GM19351 (cell line): ENCODE results near the gene OSGEP.
"Not testable (repeated sequence)": the region's sequence is repeated elsewhere in the genome, so short reads cannot be mapped to it uniquely, and the experiment has no call there.

Experiments
- ATAC-seq: cut with Tn5 transposase; IDR thresholded peaks from one replicate; pipeline ENCODE4 v1.9.1; 2021; ENCODE audit warnings: mild to moderate bottlenecking, moderate library complexity; ENCODE audit not compliant: unreplicated experiment

Gene OSGEP

DNA sequence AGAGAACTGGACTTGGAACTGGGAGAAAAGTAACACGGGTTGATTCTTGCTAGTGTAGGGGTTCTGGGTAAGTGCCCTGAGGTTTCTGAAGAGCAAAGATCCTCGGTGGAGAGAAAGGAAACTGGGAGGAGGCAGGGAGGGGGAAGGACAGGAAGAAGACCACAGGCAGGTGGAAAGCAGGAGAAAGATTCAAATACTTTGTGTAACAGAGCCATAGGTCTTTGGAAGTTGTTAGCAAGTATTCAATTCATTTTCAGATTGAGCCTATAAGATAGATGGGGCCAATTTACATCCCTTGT is 15.9 kb upstream of the OSGEP start:
- ATAC-seq = no peak

- ATAC-seq = peak; percentile 36
Measured at GRCh38 chr14:20469890-20470602, 15.4 kb upstream of the OSGEP start.

DNA sequence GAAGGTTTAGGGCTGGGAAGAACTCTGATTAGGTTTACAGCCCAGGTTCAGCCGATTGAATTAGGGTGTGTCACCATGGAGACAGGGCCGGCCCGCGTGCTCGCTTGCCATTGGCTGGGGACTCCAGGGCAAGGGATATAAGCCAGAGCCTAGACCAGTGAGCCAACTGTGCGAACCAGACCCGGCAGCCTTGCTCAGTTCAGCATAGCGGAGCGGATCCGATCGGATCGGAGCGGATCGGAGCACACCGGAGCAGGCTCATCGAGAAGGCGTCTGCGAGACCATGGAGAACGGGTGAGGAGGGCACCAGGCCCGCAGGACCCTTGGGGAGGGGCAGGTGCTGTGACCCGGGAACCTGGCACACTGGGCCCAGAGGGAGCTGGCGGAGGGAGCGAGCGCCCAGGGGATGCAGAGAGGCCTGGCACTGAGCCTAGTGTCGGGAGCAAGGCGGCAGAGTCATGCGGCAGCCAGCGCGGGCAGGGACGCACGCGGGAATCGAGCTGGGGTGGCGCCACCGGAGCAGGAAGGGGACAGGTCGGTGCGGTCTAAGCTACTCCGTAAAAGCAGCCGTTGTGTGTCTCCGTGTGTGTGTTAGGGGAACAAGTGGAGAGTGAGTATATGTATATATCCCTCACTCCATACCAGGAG is 14.8 kb upstream of the OSGEP start, which contains the start of gene PNP:
PNP (plus strand) TSS at position 165 of the 648 bp plus-strand sequence; CDS start at position 284, 119 bp downstream.
- ATAC-seq = peak; percentile 93

GRCh38 chr14:20468764-20469241 is 14.2 kb upstream of the OSGEP start:
- no peak for ATAC-seq

DNA sequence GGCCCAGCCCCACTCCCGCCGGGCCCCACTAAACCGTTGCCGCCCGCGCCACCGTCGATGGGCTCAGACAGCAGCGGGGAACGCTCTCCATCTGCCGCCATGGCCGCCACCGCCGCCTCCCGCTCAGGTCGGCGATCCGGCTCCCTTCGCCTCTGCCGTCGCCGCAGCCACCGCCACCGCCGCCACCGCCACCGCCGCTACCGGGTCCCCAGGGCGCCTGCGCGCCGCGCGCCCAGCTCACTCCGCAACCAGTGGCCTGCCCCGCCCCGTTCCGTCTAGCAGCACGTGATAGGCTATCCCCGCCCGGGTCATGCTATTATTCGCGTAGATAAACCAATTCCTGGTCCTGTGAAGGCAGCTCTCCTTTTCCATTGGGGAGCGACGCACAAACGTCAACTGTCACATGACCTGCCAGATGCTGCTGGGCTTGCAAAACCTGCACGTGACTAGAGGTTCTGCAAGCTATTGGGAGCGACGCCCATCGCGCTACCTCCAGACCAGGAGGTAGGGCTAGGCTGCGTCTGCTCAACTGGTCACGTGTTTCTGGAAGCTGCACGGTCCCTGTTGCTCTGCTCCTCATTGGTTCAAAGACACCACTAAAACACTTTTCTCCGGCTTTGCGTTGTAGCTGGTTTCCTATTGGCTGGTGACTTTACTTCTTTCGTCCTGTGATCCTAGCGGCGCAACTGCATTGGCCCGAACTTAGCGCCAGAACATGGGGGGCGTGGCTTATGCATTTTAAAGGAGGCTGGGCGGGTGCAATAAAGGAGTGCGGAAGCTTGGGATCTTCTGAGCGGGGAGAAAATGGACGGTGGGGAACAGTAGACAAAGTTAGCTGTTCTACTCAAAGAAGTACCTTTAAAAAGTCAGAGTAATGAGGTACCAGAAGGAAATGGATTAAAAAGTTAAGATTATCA is 6.9 kb upstream of the OSGEP start, which contains the start of gene PIP4P1:
PIP4P1 (minus strand) TSS at position 210 of the 917 bp plus-strand sequence; CDS start at position 101, 109 bp downstream.
- peak; percentile 91 for ATAC-seq

- ATAC-seq = peak; percentile 4
Measured at GRCh38 chr14:20460458-20461224, 6.0 kb upstream of the OSGEP start.

- ATAC-seq = no peak
Measured at GRCh38 chr14:20458031-20458789, 3.6 kb upstream of the OSGEP start.

DNA sequence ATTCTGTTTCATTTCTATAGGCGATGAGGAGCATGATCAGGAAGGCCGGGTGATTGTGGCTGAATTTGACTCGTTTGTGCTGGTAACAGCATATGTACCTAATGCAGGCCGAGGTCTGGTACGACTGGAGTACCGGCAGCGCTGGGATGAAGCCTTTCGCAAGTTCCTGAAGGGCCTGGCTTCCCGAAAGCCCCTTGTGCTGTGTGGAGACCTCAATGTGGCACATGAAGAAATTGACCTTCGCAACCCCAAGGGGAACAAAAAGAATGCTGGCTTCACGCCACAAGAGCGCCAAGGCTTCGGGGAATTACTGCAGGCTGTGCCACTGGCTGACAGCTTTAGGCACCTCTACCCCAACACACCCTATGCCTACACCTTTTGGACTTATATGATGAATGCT is 2.4 kb upstream of the OSGEP start:
- no peak for ATAC-seq

DNA sequence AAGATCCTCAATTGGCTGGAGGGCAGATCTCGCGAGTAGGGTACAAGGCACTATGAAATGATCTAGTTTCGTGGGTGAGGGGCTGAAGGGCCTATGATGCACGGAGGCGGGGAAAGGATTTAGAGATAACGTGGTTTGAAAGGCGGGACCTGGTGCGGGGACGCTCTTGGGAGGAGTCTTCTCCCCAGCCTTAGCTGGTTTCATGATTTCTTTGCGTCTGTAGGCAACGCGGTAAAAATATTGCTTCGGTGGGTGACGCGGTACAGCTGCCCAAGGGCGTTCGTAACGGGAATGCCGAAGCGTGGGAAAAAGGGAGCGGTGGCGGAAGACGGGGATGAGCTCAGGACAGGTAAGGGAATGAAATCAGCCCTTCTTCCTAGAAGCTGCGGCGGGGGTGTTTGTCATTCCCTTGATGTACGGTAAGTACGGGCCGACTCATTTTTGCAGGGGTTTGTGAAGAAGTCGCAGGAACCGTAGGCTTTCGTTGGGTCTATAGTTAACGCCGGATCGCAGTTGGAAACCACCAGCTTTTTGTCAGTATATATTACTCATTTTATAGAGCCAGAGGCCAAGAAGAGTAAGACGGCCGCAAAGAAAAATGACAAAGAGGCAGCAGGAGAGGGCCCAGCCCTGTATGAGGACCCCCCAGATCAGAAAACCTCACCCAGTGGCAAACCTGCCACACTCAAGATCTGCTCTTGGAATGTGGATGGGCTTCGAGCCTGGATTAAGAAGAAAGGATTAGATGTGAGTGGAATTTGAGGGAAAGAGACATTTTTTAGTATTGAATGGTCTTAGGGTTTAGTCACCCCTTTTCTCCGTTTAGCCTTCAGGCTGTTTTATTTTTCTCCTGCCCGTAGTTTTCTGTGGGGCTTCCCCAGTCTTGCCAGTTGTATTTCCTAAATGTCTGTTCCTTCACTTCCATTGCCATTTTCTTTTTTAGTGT is 1.0 kb upstream of the OSGEP start:
- peak; percentile 50 for ATAC-seq

DNA sequence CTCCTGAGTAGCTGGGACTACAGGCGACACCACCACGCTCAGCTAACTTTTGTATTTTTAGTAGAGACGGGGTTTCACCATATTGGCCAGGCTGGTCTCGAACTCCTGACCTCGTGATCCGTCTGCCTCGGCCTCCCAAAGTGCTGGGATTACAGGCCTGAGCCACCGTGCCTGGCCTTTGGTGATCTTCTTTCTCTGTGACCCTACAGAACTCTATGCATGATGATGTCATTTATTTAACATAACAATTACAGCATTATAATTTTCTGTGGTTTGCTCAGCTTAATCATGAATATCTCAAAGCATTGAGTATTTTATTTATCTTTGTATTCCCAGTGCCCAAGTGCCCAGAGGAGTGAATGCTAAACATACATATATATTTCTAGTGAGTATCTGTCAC is 1.8 kb downstream of the OSGEP start:
- not testable (repeated sequence) for ATAC-seq

GRCh38 chr14:20446889-20447288 is 7.7 kb downstream of the OSGEP start:
- ATAC-seq = no peak

GRCh38 chr14:20443650-20444049 is 11.0 kb downstream of the OSGEP start:
- ATAC-seq = not testable (repeated sequence)

DNA sequence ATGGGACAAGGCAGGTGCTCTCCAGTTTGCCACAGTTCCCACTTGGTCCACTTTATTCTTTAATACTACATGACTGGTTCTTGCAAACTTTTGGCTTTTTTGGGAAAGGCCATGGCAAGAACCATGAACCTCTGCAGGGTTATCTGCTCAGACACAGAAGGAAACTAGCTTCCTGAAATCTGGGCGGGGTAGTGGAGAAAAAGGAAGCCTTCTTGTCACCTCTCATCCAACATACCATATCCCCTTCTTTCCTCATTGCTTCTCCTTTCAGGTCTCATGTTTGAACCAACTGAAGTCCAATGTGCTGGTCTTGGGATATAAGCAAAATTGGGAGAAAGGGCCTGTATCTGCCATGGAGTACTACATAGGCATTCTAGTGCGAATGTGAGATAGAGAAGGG is 13.2 kb downstream of the OSGEP start:
- no peak for ATAC-seq

GRCh38 chr14:20440882-20441281 is 13.7 kb downstream of the OSGEP start:
- ATAC-seq = no peak

- no peak for ATAC-seq
Measured at GRCh38 chr14:20440465-20440864, 14.1 kb downstream of the OSGEP start.

DNA sequence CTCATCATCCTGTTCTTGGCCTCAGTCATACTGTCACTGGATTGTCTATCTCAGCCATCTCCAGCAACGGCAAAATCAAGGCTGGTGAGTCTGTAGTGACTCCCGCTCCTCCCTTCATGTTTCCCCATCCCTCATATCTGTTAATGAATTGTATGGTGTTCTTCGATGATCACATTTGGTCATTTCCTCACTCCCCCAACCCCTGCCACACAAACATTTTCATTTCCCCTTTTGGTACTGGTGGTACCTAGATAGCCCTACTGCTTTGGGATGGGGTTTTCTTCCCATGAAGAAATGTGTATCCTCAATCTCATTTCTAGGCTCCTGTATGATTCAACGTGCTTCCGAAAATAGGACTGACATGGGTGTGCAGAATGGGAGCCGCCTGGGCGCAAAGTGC is 15.9 kb downstream of the OSGEP start:
- ATAC-seq = no peak

DNA sequence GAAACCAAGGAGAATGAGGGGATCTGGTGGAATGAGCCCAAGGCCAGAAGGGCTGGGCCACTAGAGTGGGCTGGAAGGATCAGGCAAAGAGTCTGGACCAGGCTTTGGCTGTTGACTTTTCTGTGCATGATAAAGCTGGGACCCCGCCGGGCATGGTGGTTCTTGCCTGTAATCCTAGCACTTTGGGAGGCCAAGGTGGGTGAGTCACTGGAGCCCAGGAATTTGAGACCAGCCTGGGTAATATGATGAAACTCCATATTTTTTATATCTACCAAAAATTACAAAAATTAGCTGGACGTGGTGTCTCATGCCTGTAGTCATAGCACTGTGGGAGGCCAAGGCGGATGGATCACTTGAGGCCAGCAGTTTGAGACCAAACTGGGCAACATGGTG is 18.3 kb downstream of the OSGEP start:
- no peak for ATAC-seq

- ATAC-seq = no peak
Measured at GRCh38 chr14:20435582-20436362, 18.8 kb downstream of the OSGEP start, which contains the start of gene KLHL33. TSS of gene KLHL33 (minus strand) at chr14:20436166. CDS start at chr14:20435811, 355 bp downstream.
